HepG2 (cell line): ENCODE measurements around the gene B3GNT7. TPM values are rescaled to one million over a fixed set of nuclear protein-coding genes. Genes with fewer than 3 reads are reported as not detected.

ENCODE experiments used
- ATAC-seq: fragments of 200-7000 bp; cut with Tn5 transposase; 3 replicates; pipeline ENCODE4 v1.9.1; 2020; ENCODE audit warnings: mild to moderate bottlenecking, moderate library complexity
- BruUV-seq: library from RNA; stranded (reverse); fragments of 400-500 nt; replicated peaks from 2 replicates; lab custom pipeline; 2021; lab: Mats Ljungman, UMichigan
- CTCF ChIA-PET: fragments of 300-600 bp; formaldehyde crosslinking; extraction: SDS; loops from one replicate; lab custom pipeline; 2021; ENCODE audit warnings: low total read pairs, inconsistent platforms, low intra/inter-chr PET ratio; lab: Yijun Ruan, JAX
- POLR2A ChIA-PET: fragments of 350-600 bp; sonication (Branson Sonifier 250); formaldehyde crosslinking; loops from one replicate; lab custom pipeline; 2020; ENCODE audit warnings: antibody characterized with exemption, inconsistent platforms; lab: Yijun Ruan, JAX
- DNase-seq: peaks from one replicate; pipeline ENCODE4 v3.0.0-alpha.2; 2015; ENCODE audit warnings: low spot score
- FAIRE-seq: peaks from 3 replicates; lab custom pipeline; 2011; peaks lifted over from hg19 to GRCh38; lab: Jason Lieb, UNC
- H2AFZ ChIP-seq: one replicate; pipeline ENCODE4 v1.6.1; 2011; ENCODE audit warnings: low read length, inconsistent platforms
- H3K27ac ChIP-seq: fragments of 300-600 bp; 3 replicates; pipeline ENCODE4 v1.8.0; 2011; ENCODE audit warnings: mixed run types, mild to moderate bottlenecking, mixed read lengths, low read length, inconsistent platforms; ENCODE audit not compliant: insufficient read depth; ENCODE audit errors: extremely low read length
- H3K27me3 ChIP-seq, 2 experiments: fragments of 200-600 bp in 1 of 2; 2 replicates in 1 of 2; 3 replicates in 1 of 2; pipeline versions ENCODE4 v1.6.0 to v1.8.0; 2011; ENCODE audit warnings: low read length in 2 of 2, mild to moderate bottlenecking in 2 of 2, moderate library complexity in 2 of 2, inconsistent platforms in 1 of 2; ENCODE audit not compliant: insufficient read depth in 2 of 2, control insufficient read depth in 1 of 2
- H3K36me3 ChIP-seq, 2 experiments: fragments of 200-600 bp in 1 of 2; replicated peaks in 1 of 2; 2 replicates in 1 of 2; 3 replicates in 1 of 2; pipeline versions ENCODE4 v1.5.1 to v1.8.0; 2011; ENCODE audit warnings: low read length in 2 of 2, inconsistent platforms in 1 of 2; ENCODE audit not compliant: insufficient read depth in 2 of 2, control insufficient read depth in 1 of 2
- H3K4me1 ChIP-seq: 2 replicates; pipeline ENCODE4 v1.5.1; 2012; ENCODE audit warnings: low read length, inconsistent platforms; ENCODE audit not compliant: insufficient read depth
- H3K4me2 ChIP-seq: 2 replicates; pipeline ENCODE4 v1.6.0; 2011; ENCODE audit warnings: low read depth, low read length, inconsistent platforms
- H3K4me3 ChIP-seq, 3 experiments: fragments of 200-600 bp in 1 of 3; sonication (generic), shearing (Covaris generic) in 1 of 3; replicated peaks in 1 of 3; 2 replicates each; pipeline ENCODE4 v1.5.1; 2011 to 2016; ENCODE audit warnings: low read length in 3 of 3, inconsistent platforms in 2 of 3, low read depth in 2 of 3, mild to moderate bottlenecking in 2 of 3, control low read depth in 1 of 3, mixed read lengths in 1 of 3; ENCODE audit not compliant: insufficient read depth in 1 of 3
- H3K79me2 ChIP-seq: one replicate; pipeline ENCODE4 v1.6.1; 2011; ENCODE audit warnings: low read length, inconsistent platforms; ENCODE audit not compliant: insufficient read depth
- H3K9ac ChIP-seq: 2 replicates; pipeline ENCODE4 v1.6.0; 2011; ENCODE audit warnings: mild to moderate bottlenecking, low read depth, low read length, inconsistent platforms; ENCODE audit not compliant: insufficient read depth
- H3K9me3 ChIP-seq: 2 replicates; pipeline ENCODE4 v1.5.1; 2012; ENCODE audit warnings: mild to moderate bottlenecking, low read length
- H4K20me1 ChIP-seq: 2 replicates; pipeline ENCODE4 v1.6.0; 2011; ENCODE audit warnings: inconsistent platforms, mild to moderate bottlenecking, low read length, moderate library complexity; ENCODE audit not compliant: insufficient read depth
- CCDC6 ChIP-seq: sonication (generic); formaldehyde crosslinking; IDR thresholded peaks from 2 replicates; pipeline ENCODE4 v1.8.1; 2022; ENCODE audit warnings: mild to moderate bottlenecking, missing genetic modification reagents, moderate library complexity
- ELF1 ChIP-seq: sonication (generic); formaldehyde crosslinking; IDR thresholded peaks from 2 replicates; pipeline ENCODE4 v1.4.0; 2020; ENCODE audit warnings: missing genetic modification reagents
- HMG20A ChIP-seq: IDR thresholded peaks from 2 replicates; pipeline ENCODE4 v1.6.1; 2016; ENCODE audit warnings: borderline replicate concordance
- HOXD1 ChIP-seq: sonication (generic); formaldehyde crosslinking; IDR thresholded peaks from 2 replicates; pipeline ENCODE4 v1.5.0; 2020; ENCODE audit warnings: missing genetic modification reagents
- MEF2D ChIP-seq: sonication (generic); formaldehyde crosslinking; IDR thresholded peaks from 2 replicates; pipeline ENCODE4 v1.5.1; 2020; ENCODE audit warnings: mild to moderate bottlenecking, missing genetic modification reagents
- NRL ChIP-seq: sonication (generic); formaldehyde crosslinking; IDR thresholded peaks from 2 replicates; pipeline ENCODE4 v1.5.0; 2020; ENCODE audit warnings: missing genetic modification reagents, mild to moderate bottlenecking, moderate library complexity, borderline replicate concordance
- PLRG1 ChIP-seq: fragments of 450-650 bp; conservative IDR thresholded peaks from 2 replicates; pipeline ENCODE4 v1.6.1; 2016
- POLR2AphosphoS2 ChIP-seq: IDR thresholded peaks from 2 replicates; pipeline ENCODE4 v1.6.1; 2011; ENCODE audit warnings: low read depth, low read length, improper control_type of control experiment
- SCMH1 ChIP-seq: sonication (generic); formaldehyde crosslinking; IDR thresholded peaks from 2 replicates; pipeline ENCODE4 v1.9.0; 2021; ENCODE audit warnings: missing genetic modification reagents, mild to moderate bottlenecking, borderline replicate concordance
- TBL1XR1 ChIP-seq: fragments of 150-350 bp; IDR thresholded peaks from 2 replicates; pipeline ENCODE4 v1.6.1; 2014; ENCODE audit warnings: borderline replicate concordance, low read length; ENCODE audit not compliant: partially characterized antibody
- WIZ ChIP-seq: sonication (generic); formaldehyde crosslinking; IDR thresholded peaks from 2 replicates; pipeline ENCODE4 v1.5.1; 2020; ENCODE audit warnings: mild to moderate bottlenecking, missing genetic modification reagents
- YEATS4 ChIP-seq: sonication (generic); formaldehyde crosslinking; IDR thresholded peaks from 2 replicates; pipeline ENCODE4 v1.4.0; 2020; ENCODE audit warnings: missing genetic modification reagents, borderline replicate concordance
- ZNF12 ChIP-seq: sonication (generic); formaldehyde crosslinking; IDR thresholded peaks from 2 replicates; pipeline ENCODE4 v1.5.0; 2020; ENCODE audit warnings: missing genetic modification reagents
- ZNF337 ChIP-seq: sonication (generic); formaldehyde crosslinking; IDR thresholded peaks from 2 replicates; pipeline ENCODE4 v1.5.1; 2020; ENCODE audit warnings: missing genetic modification reagents, low read depth, mild to moderate bottlenecking, borderline replicate concordance
- ZNF720 ChIP-seq: sonication (generic); formaldehyde crosslinking; IDR thresholded peaks from 2 replicates; pipeline ENCODE4 v1.4.0; 2020; ENCODE audit warnings: missing genetic modification reagents
- ZSCAN22 ChIP-seq: sonication (generic); formaldehyde crosslinking; IDR thresholded peaks from 2 replicates; pipeline ENCODE4 v1.4.0; 2020; ENCODE audit warnings: mild to moderate bottlenecking, missing genetic modification reagents
- WGBS: methylation state at CpG from one replicate; pipeline ENCODE4 v1.1.6; 2017; ENCODE audit warnings: low lambda C conversion rate; 5-methylcytosine and 5-hydroxymethylcytosine counted together
- in situ Hi-C: cut with HindIII; loops from 2 replicates; pipeline ENCODE4 v1.10.0; 2017; ENCODE audit warnings: low pct_unique_long_range_greater_than_20kb; ENCODE audit not compliant: extremely low pct_ligation_motif_present
- intact Hi-C: fragments of 100-400 bp; cut with micrococcal nuclease; formaldehyde crosslinking; loops from one replicate; pipeline ENCODE4 v1.10.0; 2022; ENCODE audit not compliant: unreplicated experiment
- polyA plus RNA-seq, 8 experiments: library from polyadenylated mRNA; depleted of rRNA in 3 of 8; stranded (reverse) in 7 of 8; unstranded in 1 of 8; fragments of >200 nt; fragmentation: Illumina TruSeq in 4 of 8; extraction: Trizol in 4 of 8; gene quantifications; 2 replicates each; pipeline versions ENCODE4 v1.2.1 to v1.2.3, GENCODE V29; 2011 to 2016; ENCODE audit warnings: low read depth in 4 of 8, missing spikeins in 1 of 8, mixed read lengths in 1 of 8; ENCODE audit not compliant: insufficient read depth in 1 of 8
- total RNA-seq, 5 experiments: library from RNA; depleted of rRNA; stranded (reverse); fragments of >200 nt; fragmentation: Illumina TruSeq; extraction: Trizol; gene quantifications; 2 replicates each; pipeline ENCODE4 v1.2.3, GENCODE V29; 2016; ENCODE audit warnings: low read depth in 1 of 5
- TF ChIP-seq, protein P1 (sequence below): IDR thresholded peaks from 2 replicates; pipeline ENCODE4 v1.6.1; 2018; ENCODE audit warnings: missing genetic modification reagents
- TF ChIP-seq, protein P2 (sequence below): sonication (generic); formaldehyde crosslinking; conservative IDR thresholded peaks from 2 replicates; pipeline ENCODE4 v1.8.1; 2023; ENCODE audit warnings: missing genetic modification reagents
- TF ChIP-seq, protein P3 (sequence below): sonication (generic); formaldehyde crosslinking; IDR thresholded peaks from 2 replicates; pipeline ENCODE4 v1.8.1; 2023; ENCODE audit warnings: mild to moderate bottlenecking, moderate library complexity, missing genetic modification reagents

B3GNT7 gene
- total and polyA plus RNA-seq, 2 of the 13 experiments (the other 11 are each of a cell fraction or from before 2014, with no cell fraction given) = 0.04 to 0.24 TPM

DNA sequence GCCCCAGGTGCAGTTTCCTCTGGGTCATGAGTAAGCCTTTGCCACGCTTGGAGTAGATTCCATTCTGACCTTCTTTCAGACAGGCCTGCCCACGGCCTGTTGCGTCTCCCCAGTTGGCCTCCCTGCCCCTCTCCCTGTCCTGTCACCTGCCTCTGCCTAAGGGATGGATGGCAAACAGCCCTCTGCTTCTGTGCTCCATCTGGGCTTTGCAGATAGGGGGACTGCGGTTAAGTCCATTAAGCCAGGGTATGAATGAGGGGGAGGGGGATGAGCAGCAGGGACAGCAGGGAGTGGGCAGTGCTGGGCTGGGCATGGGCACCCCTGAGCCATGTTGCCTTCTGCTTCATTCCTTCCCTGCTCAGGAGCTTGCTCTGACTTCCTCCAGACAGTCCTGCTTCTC, 37.6 kb upstream of the B3GNT7 start:
- ATAC-seq = no peak
- CTCF ChIA-PET = no interaction called here
- in situ Hi-C loops = no loop called here

GRCh38 chr2:231359441-231359840, 36.1 kb upstream of the B3GNT7 start:
- H3K27me3 ChIP-seq = no peaks in the 10 kb centered on the region
- no peaks in the 10 kb centered on the region for H3K79me2 ChIP-seq
- H4K20me1 ChIP-seq = no peaks in the 10 kb centered on the region
- ATAC-seq = no peak
- H3K4me1 ChIP-seq = no peaks in the 10 kb centered on the region
- no peak for TF ChIP-seq ZNF720 (CRISPR knock-in tag)
- TF ChIP-seq TBL1XR1 = no peak
- no peak for TF ChIP-seq NRL
- TF ChIP-seq, protein P1, sequence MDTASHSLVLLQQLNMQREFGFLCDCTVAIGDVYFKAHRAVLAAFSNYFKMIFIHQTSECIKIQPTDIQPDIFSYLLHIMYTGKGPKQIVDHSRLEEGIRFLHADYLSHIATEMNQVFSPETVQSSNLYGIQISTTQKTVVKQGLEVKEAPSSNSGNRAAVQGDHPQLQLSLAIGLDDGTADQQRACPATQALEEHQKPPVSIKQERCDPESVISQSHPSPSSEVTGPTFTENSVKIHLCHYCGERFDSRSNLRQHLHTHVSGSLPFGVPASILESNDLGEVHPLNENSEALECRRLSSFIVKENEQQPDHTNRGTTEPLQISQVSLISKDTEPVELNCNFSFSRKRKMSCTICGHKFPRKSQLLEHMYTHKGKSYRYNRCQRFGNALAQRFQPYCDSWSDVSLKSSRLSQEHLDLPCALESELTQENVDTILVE = no peak
- no peak for TF ChIP-seq ZNF337 (CRISPR knock-in tag)
- TF ChIP-seq, protein P2, sequence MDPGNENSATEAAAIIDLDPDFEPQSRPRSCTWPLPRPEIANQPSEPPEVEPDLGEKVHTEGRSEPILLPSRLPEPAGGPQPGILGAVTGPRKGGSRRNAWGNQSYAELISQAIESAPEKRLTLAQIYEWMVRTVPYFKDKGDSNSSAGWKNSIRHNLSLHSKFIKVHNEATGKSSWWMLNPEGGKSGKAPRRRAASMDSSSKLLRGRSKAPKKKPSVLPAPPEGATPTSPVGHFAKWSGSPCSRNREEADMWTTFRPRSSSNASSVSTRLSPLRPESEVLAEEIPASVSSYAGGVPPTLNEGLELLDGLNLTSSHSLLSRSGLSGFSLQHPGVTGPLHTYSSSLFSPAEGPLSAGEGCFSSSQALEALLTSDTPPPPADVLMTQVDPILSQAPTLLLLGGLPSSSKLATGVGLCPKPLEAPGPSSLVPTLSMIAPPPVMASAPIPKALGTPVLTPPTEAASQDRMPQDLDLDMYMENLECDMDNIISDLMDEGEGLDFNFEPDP = no peak
- no peak for TF ChIP-seq ZSCAN22 (CRISPR knock-in tag)
- TF ChIP-seq SCMH1 = no peak
- TF ChIP-seq MEF2D = no peak
- no peak for TF ChIP-seq ELF1 (CRISPR knock-in tag)
- no peak for TF ChIP-seq CCDC6
- POLR2A ChIA-PET = no interaction called here
- no peak overlapping the region for H3K4me3 ChIP-seq
- no peak for DNase-seq
- no TSS peak for BruUV-seq
- H3K4me2 ChIP-seq = no peak overlapping the region
- CTCF ChIA-PET = no interaction called here
- H3K9ac ChIP-seq = no peak overlapping the region
- 80% methylated on average over 10 of the region's 10 CpGs for WGBS
- no peak overlapping the region for H3K27ac ChIP-seq
- no peaks in the 10 kb centered on the region for H3K9me3 ChIP-seq
- H3K36me3 ChIP-seq = no peaks in the 10 kb centered on the region; a peak in 1 of 5 replicates
- intact Hi-C loops (loop anchor here (2.0 kb wide), 1 partner anchor 53 kb away; no protein-coding TSS in a partner anchor), in situ Hi-C loops (no loop called here)
- no peak for FAIRE-seq
- no peak overlapping the region for H2AFZ ChIP-seq

More for the DNA sequence above, 37.6 kb upstream of the B3GNT7 start:
- POLR2A ChIA-PET = no interaction called here
- Histone ChIP-seq H3K4me3 (no peak overlapping the region), H3K9me3 (no peaks in the 10 kb centered on the region), H4K20me1 (no peaks in the 10 kb centered on the region), H3K27me3 (no peaks in the 10 kb centered on the region), H3K9ac (no peak overlapping the region), H3K4me1 (no peaks in the 10 kb centered on the region), H3K27ac (no peak overlapping the region), H3K4me2 (no peak overlapping the region), H3K36me3 (no peaks in the 10 kb centered on the region), H3K79me2 (no peaks in the 10 kb centered on the region), H2AFZ (no peak overlapping the region)
- BruUV-seq = no TSS peak
- DNase-seq (no peak), FAIRE-seq (no peak)
- WGBS = 90% methylated on average over 4 of the region's 4 CpGs
- TF ChIP-seq HMG20A (CRISPR knock-in tag) (no peak), PLRG1 (no peak), ZNF12 (CRISPR knock-in tag) (no peak), WIZ (CRISPR knock-in tag) (no peak), SCMH1 (no peak), YEATS4 (CRISPR knock-in tag) (no peak), HOXD1 (CRISPR knock-in tag) (no peak), POLR2AphosphoS2 (no peak)
- TF ChIP-seq, protein P3, sequence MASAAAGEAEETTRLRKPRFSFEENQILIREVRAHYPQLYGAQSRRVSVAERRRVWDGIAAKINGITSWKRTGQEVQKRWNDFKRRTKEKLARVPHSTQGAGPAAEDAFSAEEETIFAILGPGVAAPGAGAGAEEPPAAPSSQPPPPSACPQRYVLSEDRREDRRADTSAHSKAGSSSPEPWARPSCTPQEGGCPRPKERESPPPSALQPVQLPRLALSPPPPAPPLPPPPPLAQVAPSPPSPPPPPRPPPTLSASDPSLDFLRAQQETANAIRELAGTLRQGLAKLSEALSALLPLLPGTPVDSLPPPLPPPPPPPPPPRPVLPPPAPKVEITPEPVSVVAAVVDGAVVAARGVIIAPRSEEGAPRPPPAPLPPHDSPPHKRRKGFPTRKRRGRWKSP (CRISPR knock-in tag) = no peak
- intact Hi-C loops = loop anchor here (2.0 kb wide), 1 partner anchor 55 kb away; no protein-coding TSS in a partner anchor
